Kidney epithelial cell (primary cell): Measurements from ENCODE around the gene GALNT4. TPM values are rescaled to one million over a fixed set of nuclear protein-coding genes. Genes with fewer than 3 reads are reported as not detected.
A peak's percentile ranks its signal among the peaks of the same experiment; 100 is the strongest.

ENCODE experiments used
- DNase-seq: peaks from one replicate; pipeline ENCODE4 v3.0.0-alpha.2; 2010; ENCODE audit warnings: low read depth
- H3K27me3 ChIP-seq: 2 replicates; pipeline ENCODE4 v1.6.0; 2011; ENCODE audit warnings: low read length; ENCODE audit not compliant: control insufficient read depth, insufficient read depth
- H3K36me3 ChIP-seq: 2 replicates; pipeline ENCODE4 v1.5.1; 2011; ENCODE audit warnings: low read length; ENCODE audit not compliant: control insufficient read depth, insufficient read depth
- H3K4me3 ChIP-seq: 2 replicates; pipeline ENCODE4 v1.5.1; 2011; ENCODE audit warnings: low read depth, mild to moderate bottlenecking, control low read depth, low read length
- CTCF ChIP-seq: IDR thresholded peaks from 2 replicates; pipeline ENCODE4 v1.5.1; 2011; ENCODE audit warnings: mild to moderate bottlenecking, moderate library complexity, low read length, control low read depth, inconsistent platforms; ENCODE audit not compliant: insufficient read depth, poor library complexity, severe bottlenecking
- total RNA-seq: library from RNA; depleted of rRNA; stranded (reverse); fragments of >200 nt; gene quantifications from 2 replicates; pipeline ENCODE4 v1.2.3, GENCODE V29; 2015

The GALNT4 gene
- 4.0 and 4.1 TPM in 2 replicates for total RNA-seq

- peak; percentile 44 for DNase-seq
- peak within 1 kb of the TSS; percentile 97 for H3K4me3 ChIP-seq
- TF ChIP-seq CTCF: peak; percentile 84
- no peaks in the 10 kb centered on the region for H3K27me3 ChIP-seq
- H3K36me3 ChIP-seq: no peaks in the 10 kb centered on the region
Measured at GRCh38 chr12:89524541-89525304, at the start of gene GALNT4. Gene GALNT4, minus strand, starts transcription at chr12:89524796. Its CDS starts 247 bp downstream, at chr12:89524549.

- no peak for DNase-seq
- TF ChIP-seq CTCF: no peak
- no peaks in the 10 kb centered on the region for H3K36me3 ChIP-seq
Measured at GRCh38 chr12:89573051-89573810, 48.6 kb upstream of the GALNT4 start.

GRCh38 chr12:89571491-89572195 lies 47.0 kb upstream of the GALNT4 start:
- no peak overlapping the region for H3K4me3 ChIP-seq
- H3K36me3 ChIP-seq: no peaks in the 10 kb centered on the region
- no peaks in the 10 kb centered on the region for H3K27me3 ChIP-seq
- no peak for DNase-seq
- TF ChIP-seq CTCF: no peak

More at GRCh38 chr12:89573051-89573810, 48.6 kb upstream of the GALNT4 start:
- no peaks in the 10 kb centered on the region for H3K27me3 ChIP-seq
- H3K4me3 ChIP-seq: no peak overlapping the region

DNA sequence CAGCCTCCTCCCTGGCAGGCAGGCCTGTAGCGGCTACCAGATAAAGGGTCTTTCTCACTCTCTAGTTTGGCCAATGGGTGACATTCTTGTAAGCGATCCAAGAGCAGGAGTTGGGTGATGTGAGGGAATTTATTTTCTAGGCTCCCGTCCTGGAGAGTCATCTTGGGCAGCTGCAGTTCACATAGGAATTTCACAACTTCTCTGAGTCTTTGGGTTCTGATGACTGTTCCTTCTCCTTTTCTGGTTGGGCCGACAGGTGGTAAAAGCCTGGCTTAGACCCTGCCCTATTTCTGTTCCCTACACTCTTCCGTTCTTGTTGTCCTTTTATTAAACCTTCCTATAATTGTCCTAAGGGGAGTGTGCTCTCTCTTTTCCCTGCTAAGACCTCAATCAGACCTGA lies 43.9 kb upstream of the GALNT4 start:
- no peaks in the 10 kb centered on the region for H3K36me3 ChIP-seq
- H3K4me3 ChIP-seq: no peak overlapping the region
- H3K27me3 ChIP-seq: no peaks in the 10 kb centered on the region
- no peak for DNase-seq
- no peak for TF ChIP-seq CTCF

DNA sequence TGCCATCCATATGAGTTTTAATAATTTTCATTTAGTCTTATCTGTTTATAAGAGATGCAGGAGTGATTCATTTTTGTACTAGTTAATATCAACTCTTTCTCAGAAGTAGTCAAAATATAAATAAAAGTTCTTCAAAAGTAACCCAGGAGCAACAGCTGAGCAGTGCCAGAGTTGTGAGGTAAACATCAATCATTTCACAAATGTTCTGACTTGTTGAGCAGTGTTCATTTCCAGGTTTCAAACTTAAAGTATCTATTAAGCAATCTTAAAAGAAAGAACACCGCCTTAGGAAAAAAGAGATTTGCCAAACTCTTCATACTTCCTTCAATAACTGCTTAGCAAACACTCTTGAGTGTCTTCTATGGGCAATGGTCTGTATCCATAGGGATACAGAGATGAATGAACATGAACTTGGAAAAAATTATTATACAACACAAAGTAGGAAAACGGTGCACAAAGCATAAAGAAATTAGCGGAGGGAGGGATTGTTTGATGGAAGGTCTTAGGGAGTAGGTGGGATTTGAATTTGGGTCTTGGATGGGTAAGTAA lies 43.2 kb upstream of the GALNT4 start:
- no peak for TF ChIP-seq CTCF
- H3K36me3 ChIP-seq: no peaks in the 10 kb centered on the region
- no peak overlapping the region for H3K4me3 ChIP-seq
- DNase-seq: no peak
- H3K27me3 ChIP-seq: no peaks in the 10 kb centered on the region
